AG09309 (cell line): Measurements from ENCODE around the gene NUBPL.

Source experiments
- DNase-seq: peaks from one replicate; pipeline ENCODE4 v3.0.0-alpha.2; 2010; ENCODE audit warnings: low read depth
- H3K4me3 ChIP-seq: 2 replicates; pipeline ENCODE4 v1.5.1; 2011; ENCODE audit warnings: mild to moderate bottlenecking, low read depth, low read length, moderate library complexity; ENCODE audit not compliant: control insufficient read depth
- TF ChIP-seq, protein P1 (sequence below): IDR thresholded peaks from 2 replicates; pipeline ENCODE4 v1.5.1; 2011; ENCODE audit warnings: mild to moderate bottlenecking, low read depth, low read length, inconsistent platforms; ENCODE audit not compliant: insufficient read depth, control insufficient read depth; ENCODE audit errors: missing control alignments

NUBPL gene

DNA sequence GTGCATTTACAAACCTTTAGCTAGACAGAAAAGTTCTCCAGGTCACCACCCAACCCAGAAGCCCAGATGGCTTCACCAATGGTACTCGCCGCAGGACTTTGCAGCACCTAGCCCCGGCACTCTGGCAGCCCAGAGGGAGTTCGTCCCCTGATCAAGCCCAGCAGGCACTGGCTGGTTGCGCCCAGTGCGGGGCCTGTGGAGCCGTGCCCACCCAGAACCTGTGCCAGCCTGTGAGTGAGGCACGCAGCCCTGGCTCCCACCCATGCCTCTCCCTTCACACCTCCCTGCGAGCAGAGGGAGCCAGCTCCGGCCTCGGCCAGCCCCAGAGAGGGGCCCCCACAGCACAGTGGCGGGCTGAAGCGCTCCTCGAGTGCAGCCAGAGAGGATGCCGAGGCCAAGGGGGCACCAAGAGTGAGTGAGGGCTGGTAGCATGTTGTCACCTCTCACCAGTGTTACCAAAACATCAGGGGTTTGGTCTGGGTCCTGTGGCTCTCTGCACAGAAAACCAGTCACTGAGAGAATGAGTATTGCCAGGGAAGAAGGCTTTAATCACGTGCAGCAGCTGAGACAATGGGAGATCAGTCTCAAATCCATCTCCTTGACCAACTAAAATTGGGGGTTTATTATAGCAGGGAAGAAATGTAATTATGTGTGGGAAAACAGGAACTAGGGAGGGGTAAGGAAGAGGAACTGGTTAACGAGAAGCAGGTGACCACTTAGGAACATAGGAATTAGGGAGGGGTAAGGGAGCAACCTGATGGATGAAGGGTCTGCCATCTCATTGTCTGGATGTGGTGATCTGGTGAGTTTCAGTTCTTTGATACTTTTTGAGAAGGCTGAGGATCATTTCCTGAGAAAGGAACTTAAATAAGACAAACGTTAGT lies 151.3 kb downstream of the NUBPL start:
- no peak overlapping the region for H3K4me3 ChIP-seq
- no peak for DNase-seq
- TF ChIP-seq, protein P1, sequence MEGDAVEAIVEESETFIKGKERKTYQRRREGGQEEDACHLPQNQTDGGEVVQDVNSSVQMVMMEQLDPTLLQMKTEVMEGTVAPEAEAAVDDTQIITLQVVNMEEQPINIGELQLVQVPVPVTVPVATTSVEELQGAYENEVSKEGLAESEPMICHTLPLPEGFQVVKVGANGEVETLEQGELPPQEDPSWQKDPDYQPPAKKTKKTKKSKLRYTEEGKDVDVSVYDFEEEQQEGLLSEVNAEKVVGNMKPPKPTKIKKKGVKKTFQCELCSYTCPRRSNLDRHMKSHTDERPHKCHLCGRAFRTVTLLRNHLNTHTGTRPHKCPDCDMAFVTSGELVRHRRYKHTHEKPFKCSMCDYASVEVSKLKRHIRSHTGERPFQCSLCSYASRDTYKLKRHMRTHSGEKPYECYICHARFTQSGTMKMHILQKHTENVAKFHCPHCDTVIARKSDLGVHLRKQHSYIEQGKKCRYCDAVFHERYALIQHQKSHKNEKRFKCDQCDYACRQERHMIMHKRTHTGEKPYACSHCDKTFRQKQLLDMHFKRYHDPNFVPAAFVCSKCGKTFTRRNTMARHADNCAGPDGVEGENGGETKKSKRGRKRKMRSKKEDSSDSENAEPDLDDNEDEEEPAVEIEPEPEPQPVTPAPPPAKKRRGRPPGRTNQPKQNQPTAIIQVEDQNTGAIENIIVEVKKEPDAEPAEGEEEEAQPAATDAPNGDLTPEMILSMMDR: no peak

DNA sequence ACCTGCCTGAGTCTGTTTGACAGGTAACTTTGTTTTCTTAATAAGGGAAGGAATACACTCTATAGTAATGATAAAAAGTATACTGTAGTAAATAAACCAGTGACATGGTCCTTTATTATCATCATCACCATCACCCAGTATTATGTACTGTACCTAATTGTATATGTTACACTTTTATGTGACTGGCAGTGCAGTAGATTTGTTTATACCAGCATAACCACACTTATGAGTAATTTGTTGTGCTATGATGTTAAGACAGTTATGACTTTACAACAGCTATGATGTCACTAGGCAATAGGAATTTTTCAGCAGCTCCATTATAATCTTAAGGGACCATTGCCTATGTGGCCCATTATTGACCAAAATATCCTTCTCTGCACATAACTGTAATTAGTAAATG lies 155.0 kb downstream of the NUBPL start:
- H3K4me3 ChIP-seq: no peak overlapping the region
- TF ChIP-seq, protein P1: no peak
- DNase-seq: no peak

DNA sequence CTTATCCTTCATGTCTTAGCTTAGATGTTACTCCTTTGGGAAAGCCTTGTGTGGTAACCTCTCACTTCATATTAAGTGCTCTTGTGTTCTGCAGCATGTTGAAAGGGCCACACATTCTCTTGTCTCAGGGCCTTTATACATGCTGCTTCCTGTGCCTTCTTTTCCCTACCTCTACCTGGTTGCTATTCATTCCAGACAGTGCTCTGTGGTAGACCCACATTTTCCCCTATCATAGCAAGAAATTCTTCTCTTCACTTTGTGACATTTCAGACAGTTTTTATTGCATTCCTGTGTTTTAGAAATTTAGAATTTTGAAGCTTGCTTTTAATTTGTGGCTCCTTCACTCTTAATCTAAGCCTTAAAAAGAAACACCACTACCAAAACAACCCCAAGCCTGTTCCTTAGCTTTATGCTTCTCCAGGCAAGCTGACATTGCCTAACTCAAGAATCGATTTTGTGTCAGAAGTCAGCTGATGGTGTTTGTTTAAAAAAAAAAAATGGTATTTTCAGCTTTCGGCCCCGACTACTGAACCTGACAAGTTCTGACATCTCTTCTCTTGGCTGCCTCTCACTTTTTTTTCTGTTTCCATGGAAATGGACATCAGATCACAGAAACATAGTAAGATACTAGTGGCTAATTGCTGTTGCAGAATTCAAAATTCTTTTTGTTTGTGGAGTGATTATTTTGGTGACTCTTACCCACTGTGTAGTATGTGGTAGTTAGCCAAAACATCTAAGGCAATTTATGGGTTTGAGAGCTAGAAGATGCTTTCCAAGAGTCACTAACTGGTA lies 156.3 kb downstream of the NUBPL start:
- TF ChIP-seq, protein P1: no peak
- no peak for DNase-seq
- no peak overlapping the region for H3K4me3 ChIP-seq

DNA sequence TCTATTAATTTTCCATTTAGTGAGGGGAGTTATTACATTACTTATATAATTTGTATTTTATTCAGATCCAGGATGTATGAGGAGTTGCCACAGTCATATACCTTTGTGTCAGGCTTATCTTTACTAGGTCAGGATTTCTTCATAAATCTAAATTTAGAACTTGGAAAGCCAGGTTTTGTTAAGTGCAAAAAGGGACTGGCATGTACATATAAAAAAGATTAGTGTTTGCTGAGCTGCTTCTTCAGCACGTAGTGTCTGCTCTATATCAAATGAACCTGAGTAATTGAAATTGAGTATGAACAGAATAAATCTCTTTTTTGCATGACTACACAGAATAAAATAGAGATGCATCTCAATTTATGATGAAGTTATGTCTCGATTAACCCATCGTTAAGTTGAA lies 157.4 kb downstream of the NUBPL start:
- H3K4me3 ChIP-seq: no peak overlapping the region
- no peak for DNase-seq
- TF ChIP-seq, protein P1: no peak

DNA sequence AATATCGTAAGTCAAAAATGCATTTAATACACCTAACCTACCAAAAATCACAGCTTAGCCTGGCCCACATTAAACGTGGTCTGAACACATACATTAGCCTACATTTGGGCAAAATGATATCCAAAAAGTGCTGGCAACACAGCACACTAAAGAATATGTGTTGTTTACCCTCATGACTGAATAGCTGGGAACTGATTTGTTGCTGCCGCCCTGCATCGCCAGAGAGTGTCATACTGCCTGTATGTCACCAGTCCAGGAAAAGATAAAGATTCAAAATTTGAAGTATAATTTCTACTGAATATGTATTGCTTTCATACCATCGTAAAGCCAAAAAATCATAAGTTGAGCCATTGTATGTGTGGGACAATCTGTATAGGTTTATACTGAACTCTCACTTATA lies 157.8 kb downstream of the NUBPL start:
- TF ChIP-seq, protein P1: no peak
- no peak for DNase-seq
- H3K4me3 ChIP-seq: no peak overlapping the region

DNA sequence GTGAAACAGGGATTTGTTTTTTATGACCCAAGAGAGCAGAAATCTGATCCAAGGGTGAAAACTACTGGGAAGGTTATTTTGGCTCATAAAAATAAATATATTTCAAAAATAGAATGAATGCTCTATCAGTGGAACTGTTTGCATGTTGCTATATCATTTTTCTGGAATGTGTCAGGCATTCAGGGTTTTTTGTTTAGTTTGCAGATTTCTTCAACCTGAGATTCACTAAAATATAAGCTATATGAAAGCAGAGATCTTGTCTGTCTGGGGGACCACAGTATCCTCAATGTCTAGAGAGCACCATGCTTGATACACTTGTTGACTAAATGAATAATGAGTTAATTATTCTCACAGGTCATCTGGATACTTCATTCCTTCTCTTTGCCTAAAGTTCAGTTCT lies 165.1 kb downstream of the NUBPL start:
- TF ChIP-seq, protein P1: no peak
- no peak for DNase-seq
- H3K4me3 ChIP-seq: no peak overlapping the region
